Smooth muscle cell (in vitro differentiated cells): ENCODE results near the gene RAB17. TPM values are rescaled to one million over a fixed set of nuclear protein-coding genes. Genes with fewer than 3 reads are reported as not detected.

Experiments used
- DNase-seq: peaks from one replicate; lab custom pipeline; 2025; ENCODE audit not compliant: unreplicated experiment; lab: John Stamatoyannopoulos, UW
- H2AFZ ChIP-seq: fragments of 200-600 bp; sonication (generic); 2 replicates; pipeline ENCODE4 v1.6.0; 2016; ENCODE audit warnings: antibody characterized with exemption, low read depth, mild to moderate bottlenecking
- H3F3A ChIP-seq: fragments of 200-600 bp; sonication (generic); 2 replicates; pipeline ENCODE4 v1.6.0; 2017; ENCODE audit warnings: antibody characterized with exemption, low read depth
- H3K27ac ChIP-seq: fragments of 200-600 bp; sonication (generic); 2 replicates; pipeline ENCODE4 v1.5.1; 2016; ENCODE audit warnings: low read depth, mild to moderate bottlenecking
- H3K27me3 ChIP-seq: fragments of 200-600 bp; sonication (generic); 2 replicates; pipeline ENCODE4 v1.6.1; 2016; ENCODE audit warnings: low read depth, mild to moderate bottlenecking
- H3K36me3 ChIP-seq: fragments of 200-600 bp; sonication (generic); 2 replicates; pipeline ENCODE4 v1.5.1; 2016; ENCODE audit warnings: low read depth
- H3K4me1 ChIP-seq: fragments of 200-600 bp; sonication (generic); 2 replicates; pipeline ENCODE4 v1.5.1; 2016; ENCODE audit warnings: low read depth
- H3K4me2 ChIP-seq: fragments of 200-600 bp; sonication (generic); 2 replicates; pipeline ENCODE4 v1.6.0; 2016; ENCODE audit warnings: mild to moderate bottlenecking
- H3K4me3 ChIP-seq: fragments of 200-600 bp; sonication (generic); 2 replicates; pipeline ENCODE4 v1.5.1; 2016; ENCODE audit warnings: mild to moderate bottlenecking
- H3K79me2 ChIP-seq: fragments of 200-600 bp; sonication (generic); 2 replicates; pipeline ENCODE4 v1.6.0; 2016; ENCODE audit warnings: low read depth, mild to moderate bottlenecking
- H3K9ac ChIP-seq: fragments of 200-600 bp; sonication (generic); 2 replicates; pipeline ENCODE4 v1.6.0; 2016; ENCODE audit warnings: low read depth
- H3K9me3 ChIP-seq: fragments of 200-600 bp; sonication (generic); replicated peaks from 2 replicates; pipeline ENCODE4 v1.5.1; 2016; ENCODE audit warnings: low read depth
- H4K20me1 ChIP-seq: fragments of 200-600 bp; sonication (generic); 2 replicates; pipeline ENCODE4 v1.6.0; 2016; ENCODE audit warnings: low read depth
- WGBS: methylation state at CpG from one replicate; pipeline ENCODE4 v1.1.7; 2016; ENCODE audit warnings: low lambda C conversion rate; 5-methylcytosine and 5-hydroxymethylcytosine counted together
- polyA plus RNA-seq: library from polyadenylated mRNA; unstranded; fragments of >200 nt; fragmentation: Nextera tagmentation; extraction: Ambion mirVana; gene quantifications from 2 replicates; pipeline ENCODE4 v1.2.1, GENCODE V29; 2016
- total RNA-seq: library from RNA; depleted of rRNA; stranded (reverse); fragments of >200 nt; gene quantifications from 2 replicates; pipeline ENCODE4 v1.2.3, GENCODE V29; 2014
- TF ChIP-seq, protein P1 (sequence below): fragments of 200-600 bp; sonication (generic); IDR thresholded peaks from 2 replicates; pipeline ENCODE4 v1.5.1; 2017; ENCODE audit warnings: borderline replicate concordance, mild to moderate bottlenecking, antibody characterized with exemption; ENCODE audit not compliant: insufficient read depth, poor library complexity, severe bottlenecking

Gene RAB17
- total and polyA plus RNA-seq, 2 experiments from 2014 or later: 0.69 to 1.4 TPM

DNA sequence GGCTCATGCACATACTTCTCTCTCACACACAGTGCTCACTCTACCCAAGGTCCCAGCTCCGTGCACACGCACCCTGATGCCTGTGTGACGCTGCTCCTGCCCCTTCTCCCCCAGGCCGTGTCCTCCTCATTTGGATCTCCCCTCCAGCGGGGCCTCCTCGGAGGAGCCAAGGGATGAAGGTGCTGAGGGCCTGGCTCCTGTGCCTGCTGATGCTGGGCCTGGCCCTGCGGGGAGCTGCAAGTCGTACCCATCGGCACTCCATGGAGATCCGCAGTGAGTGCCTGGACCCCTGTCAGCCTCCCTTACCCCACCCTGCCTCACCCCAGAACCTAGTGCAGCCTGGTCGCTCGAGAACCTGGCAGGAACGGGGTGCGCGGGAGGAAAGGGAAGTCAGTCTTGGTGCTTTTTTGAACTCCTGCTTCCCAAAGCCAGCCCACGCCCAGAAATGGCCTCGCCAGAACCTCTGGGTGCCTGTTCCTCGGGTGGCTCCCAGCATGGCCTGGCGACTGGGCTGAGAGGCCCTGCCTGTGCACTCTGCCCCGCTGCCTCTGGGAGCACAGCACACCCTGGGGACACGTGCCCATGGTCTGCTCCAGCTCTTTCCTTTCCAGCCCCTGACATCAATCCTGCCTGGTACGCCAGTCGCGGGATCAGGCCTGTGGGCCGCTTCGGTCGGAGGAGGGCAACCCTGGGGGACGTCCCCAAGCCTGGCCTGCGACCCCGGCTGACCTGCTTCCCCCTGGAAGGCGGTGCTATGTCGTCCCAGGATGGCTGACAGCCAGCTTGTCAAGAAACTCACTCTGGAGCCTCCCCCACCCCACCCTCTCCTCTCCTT is 23.9 kb downstream of the RAB17 start, which contains the start of gene PRLH:
PRLH (plus strand) TSS at position 174 of the 835 bp plus-strand sequence; CDS start at position 174, 0 bp downstream.
- no peaks in the 10 kb centered on the region for H3F3A ChIP-seq
- H3K27ac ChIP-seq: no peak within 1 kb of the TSS
- H3K79me2 ChIP-seq: no peaks in the 10 kb centered on the region
- no peak within 1 kb of the TSS for H3K4me2 ChIP-seq
- H3K27me3 ChIP-seq: no peaks in the 10 kb centered on the region
- no peaks in the 10 kb centered on the region for H3K9me3 ChIP-seq
- H3K4me3 ChIP-seq: no peak within 1 kb of the TSS
- no peak for DNase-seq
- no peaks in the 10 kb centered on the region for H3K36me3 ChIP-seq
- no peaks in the 10 kb centered on the region for H3K4me1 ChIP-seq
- TF ChIP-seq, protein P1, sequence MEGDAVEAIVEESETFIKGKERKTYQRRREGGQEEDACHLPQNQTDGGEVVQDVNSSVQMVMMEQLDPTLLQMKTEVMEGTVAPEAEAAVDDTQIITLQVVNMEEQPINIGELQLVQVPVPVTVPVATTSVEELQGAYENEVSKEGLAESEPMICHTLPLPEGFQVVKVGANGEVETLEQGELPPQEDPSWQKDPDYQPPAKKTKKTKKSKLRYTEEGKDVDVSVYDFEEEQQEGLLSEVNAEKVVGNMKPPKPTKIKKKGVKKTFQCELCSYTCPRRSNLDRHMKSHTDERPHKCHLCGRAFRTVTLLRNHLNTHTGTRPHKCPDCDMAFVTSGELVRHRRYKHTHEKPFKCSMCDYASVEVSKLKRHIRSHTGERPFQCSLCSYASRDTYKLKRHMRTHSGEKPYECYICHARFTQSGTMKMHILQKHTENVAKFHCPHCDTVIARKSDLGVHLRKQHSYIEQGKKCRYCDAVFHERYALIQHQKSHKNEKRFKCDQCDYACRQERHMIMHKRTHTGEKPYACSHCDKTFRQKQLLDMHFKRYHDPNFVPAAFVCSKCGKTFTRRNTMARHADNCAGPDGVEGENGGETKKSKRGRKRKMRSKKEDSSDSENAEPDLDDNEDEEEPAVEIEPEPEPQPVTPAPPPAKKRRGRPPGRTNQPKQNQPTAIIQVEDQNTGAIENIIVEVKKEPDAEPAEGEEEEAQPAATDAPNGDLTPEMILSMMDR: no peak
- H3K9ac ChIP-seq: no peak within 1 kb of the TSS
- WGBS: 91% methylated on average over 32 of the region's 32 CpGs
- no peaks in the 10 kb centered on the region for H4K20me1 ChIP-seq
- H2AFZ ChIP-seq: no peak within 1 kb of the TSS

DNA sequence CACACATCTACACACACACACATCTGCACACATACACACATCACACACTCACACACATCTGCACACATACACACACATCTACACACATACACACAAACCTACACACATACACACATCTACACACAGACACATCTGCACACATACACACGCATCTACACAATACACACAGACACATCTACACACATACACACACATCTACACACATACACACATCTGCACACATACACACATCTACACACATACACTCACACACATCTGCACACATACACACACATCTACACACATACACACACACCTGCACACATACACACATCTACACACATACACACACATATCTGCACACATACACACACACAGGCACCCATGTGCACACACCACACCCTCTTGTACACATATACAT is 24.6 kb downstream of the RAB17 start:
- H2AFZ ChIP-seq: no peak overlapping the region
- TF ChIP-seq, protein P1: no peak
- H3K9ac ChIP-seq: no peak overlapping the region
- no peaks in the 10 kb centered on the region for H4K20me1 ChIP-seq
- H3K4me3 ChIP-seq: no peak overlapping the region
- no peak for DNase-seq
- H3F3A ChIP-seq: no peaks in the 10 kb centered on the region
- H3K27me3 ChIP-seq: no peaks in the 10 kb centered on the region
- H3K9me3 ChIP-seq: no peaks in the 10 kb centered on the region
- no peaks in the 10 kb centered on the region for H3K79me2 ChIP-seq
- H3K4me1 ChIP-seq: no peaks in the 10 kb centered on the region
- H3K36me3 ChIP-seq: no peaks in the 10 kb centered on the region
- H3K4me2 ChIP-seq: no peak overlapping the region
- no peak overlapping the region for H3K27ac ChIP-seq
- WGBS: 83% methylated on average over 1 of the region's 1 CpG

DNA sequence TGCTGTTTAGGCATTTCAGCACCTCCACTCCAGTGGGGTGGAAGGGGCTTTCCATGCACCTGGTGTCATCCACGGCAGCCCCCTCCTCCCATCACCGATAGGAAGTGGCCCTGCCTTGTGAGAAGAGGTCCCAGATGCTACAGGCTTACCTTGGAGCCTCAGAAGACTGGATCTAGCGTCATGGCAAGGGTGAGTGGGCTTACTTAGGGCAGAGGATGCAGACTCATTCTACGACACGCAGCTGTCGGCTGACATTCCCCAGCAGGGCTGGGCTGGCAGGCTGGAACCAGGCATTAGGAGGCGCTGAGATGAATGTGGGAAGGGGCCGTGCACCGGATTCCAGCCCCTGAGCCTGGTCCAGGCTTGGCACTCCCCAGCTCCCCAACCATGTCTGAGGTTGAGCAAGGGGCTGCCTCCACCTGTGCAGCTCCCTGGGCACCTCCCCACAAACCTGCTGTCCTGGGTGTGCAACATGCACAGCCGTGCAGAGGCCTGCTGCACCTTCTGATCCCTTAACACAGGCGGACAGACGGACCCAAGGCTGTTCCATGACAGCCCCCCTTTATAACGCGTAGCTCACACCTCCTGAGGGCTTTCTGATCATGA is 25.9 kb downstream of the RAB17 start:
- no peaks in the 10 kb centered on the region for H3K27me3 ChIP-seq
- no peaks in the 10 kb centered on the region for H4K20me1 ChIP-seq
- no peak overlapping the region for H3K27ac ChIP-seq
- TF ChIP-seq, protein P1: no peak
- no peak overlapping the region for H2AFZ ChIP-seq
- no peaks in the 10 kb centered on the region for H3K4me1 ChIP-seq
- H3K9me3 ChIP-seq: no peaks in the 10 kb centered on the region
- no peak overlapping the region for H3K9ac ChIP-seq
- DNase-seq: no peak
- H3F3A ChIP-seq: no peaks in the 10 kb centered on the region
- H3K4me3 ChIP-seq: no peak overlapping the region
- WGBS: 86% methylated on average over 14 of the region's 14 CpGs
- no peaks in the 10 kb centered on the region for H3K79me2 ChIP-seq
- H3K4me2 ChIP-seq: no peak overlapping the region
- no peaks in the 10 kb centered on the region for H3K36me3 ChIP-seq
